Activated T-helper 17 cell treated with anti-CD3 and anti-CD28 coated beads, Interleukin-2, amount 50 U/mL, for 72 hours (primary cell): ENCODE measurements around the gene ZNF385B. TPM values are rescaled to one million over a fixed set of nuclear protein-coding genes. Genes with fewer than 3 reads are reported as not detected.

Experiments used
- ATAC-seq: fragments of 150-1000 bp; cut with Tn5 transposase; replicated peaks from 2 replicates; pipeline ENCODE4 v1.10.0; 2021; ENCODE audit warnings: mild to moderate bottlenecking, moderate library complexity
- H3K27ac Mint-ChIP-seq: one replicate; pipeline ENCODE4 v1.8.0; 2022; ENCODE audit warnings: mixed read lengths
- H3K27me3 Mint-ChIP-seq: one replicate; pipeline ENCODE4 v1.8.0; 2022; ENCODE audit warnings: mixed read lengths
- H3K36me3 Mint-ChIP-seq: one replicate; pipeline ENCODE4 v1.8.0; 2022; ENCODE audit warnings: low read depth, mild to moderate bottlenecking, mixed read lengths
- H3K4me1 Mint-ChIP-seq: one replicate; pipeline ENCODE4 v1.8.0; 2022; ENCODE audit warnings: mixed read lengths
- H3K4me3 Mint-ChIP-seq: one replicate; pipeline ENCODE4 v1.8.0; 2022; ENCODE audit warnings: mild to moderate bottlenecking, mixed read lengths
- H3K9me3 Mint-ChIP-seq: one replicate; pipeline ENCODE4 v1.8.0; 2022; ENCODE audit warnings: mixed read lengths
- total RNA-seq, 2 donors: library from RNA; stranded (reverse); gene quantifications; one replicate each; pipeline ENCODE4 v1.2.3, GENCODE V29; 2022

Gene ZNF385B
- total RNA-seq, 2 donors from 2014 or later: not detected

DNA sequence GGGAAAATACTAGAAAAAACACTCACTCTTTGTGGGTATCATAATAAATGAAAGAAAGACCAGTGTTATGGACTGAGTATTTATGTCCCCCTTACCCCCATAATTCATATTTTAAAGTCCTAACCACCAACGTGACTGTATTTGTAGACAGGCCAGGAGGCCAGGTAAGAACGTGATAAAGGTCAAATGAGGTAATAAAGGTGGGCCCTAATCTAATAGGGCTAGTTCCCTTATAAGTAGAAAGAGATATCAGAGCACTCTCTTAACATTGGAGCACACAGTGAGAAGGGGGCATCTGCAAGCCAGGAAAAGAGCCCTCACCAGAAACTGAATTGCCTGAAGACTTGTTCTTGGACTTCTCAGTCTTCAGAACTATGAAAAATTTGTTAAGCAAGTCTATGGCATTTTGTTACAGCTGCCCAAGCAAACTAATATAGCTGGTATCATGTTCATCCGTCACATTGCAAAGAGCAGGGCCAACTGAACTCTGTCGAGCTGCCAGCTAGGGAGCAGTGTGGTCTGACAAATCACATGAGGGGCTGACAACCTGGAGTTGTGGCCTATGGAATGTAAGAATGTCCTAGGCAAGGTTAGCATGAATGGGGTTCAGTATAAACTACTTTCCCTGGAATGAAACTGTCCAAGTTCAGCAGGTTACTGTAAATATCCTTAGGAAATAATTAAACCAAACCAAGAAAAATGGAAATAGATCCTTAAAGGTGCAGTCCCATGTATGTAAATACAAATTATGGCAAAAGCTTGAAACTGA, 280.9 kb downstream of the ZNF385B start:
- ATAC-seq: no peak
- Mint-ChIP-seq H3K27ac (no peak overlapping the region), H3K9me3 (no peaks in the 10 kb centered on the region), H3K36me3 (no peaks in the 10 kb centered on the region), H3K4me3 (no peak overlapping the region), H3K27me3 (no peaks in the 10 kb centered on the region), H3K4me1 (no peaks in the 10 kb centered on the region)

DNA sequence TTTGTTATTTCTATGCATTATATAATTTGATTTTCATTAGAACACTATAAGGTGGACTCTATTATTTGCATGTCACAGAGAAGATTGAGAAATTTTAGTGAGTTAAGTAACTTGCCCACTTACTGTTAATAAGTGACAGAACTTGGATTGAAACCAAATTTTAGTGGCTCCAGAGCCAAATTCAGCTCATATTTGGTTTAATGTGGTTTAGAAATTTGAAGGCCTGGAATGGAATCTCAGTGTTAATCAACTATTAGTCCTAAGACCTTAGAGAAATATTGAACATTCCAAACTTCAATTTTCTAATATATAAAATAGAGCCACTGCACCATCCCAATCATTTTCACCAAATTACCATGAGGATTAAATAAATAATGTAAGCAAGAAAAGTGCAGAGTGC, 281.6 kb downstream of the ZNF385B start:
- Mint-ChIP-seq H3K9me3 (no peaks in the 10 kb centered on the region), H3K4me3 (no peak overlapping the region), H3K27ac (no peak overlapping the region), H3K36me3 (no peaks in the 10 kb centered on the region), H3K27me3 (no peaks in the 10 kb centered on the region), H3K4me1 (no peaks in the 10 kb centered on the region)
- no peak for ATAC-seq

DNA sequence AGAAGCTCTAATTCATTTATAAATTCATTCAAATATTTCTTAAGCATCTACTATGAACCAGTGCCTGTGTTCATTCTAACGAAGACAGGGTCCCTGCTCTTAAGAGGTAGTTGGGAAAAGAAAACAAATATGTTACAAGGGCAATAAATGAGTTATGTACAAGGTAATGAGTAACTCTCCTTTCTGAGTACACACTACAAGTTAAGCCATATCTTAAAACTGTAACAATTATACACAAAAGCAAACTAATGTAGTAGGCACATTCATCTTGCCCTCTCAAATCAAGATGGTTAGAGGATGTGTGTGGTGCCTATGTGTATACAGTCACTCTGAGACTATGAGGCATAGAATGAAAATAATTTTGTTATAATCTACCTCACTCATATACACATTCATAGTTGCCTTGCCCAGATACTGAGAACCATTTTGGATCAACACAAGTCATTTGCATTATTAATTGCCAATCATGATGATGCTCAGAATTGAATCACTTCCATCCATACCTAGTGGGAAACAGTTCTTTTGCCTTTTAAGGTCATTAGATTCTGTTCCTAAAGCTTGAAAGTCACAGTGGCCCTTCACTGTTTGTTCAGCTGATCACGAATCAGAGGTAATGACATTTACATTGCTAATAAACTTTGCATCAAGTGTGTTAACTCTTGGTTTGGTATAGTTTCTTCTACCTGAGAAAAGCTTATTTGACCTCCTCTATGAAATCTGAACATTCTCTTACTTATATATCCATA, 283.1 kb downstream of the ZNF385B start:
- no peaks in the 10 kb centered on the region for H3K27me3 Mint-ChIP-seq
- H3K27ac Mint-ChIP-seq: no peak overlapping the region
- no peaks in the 10 kb centered on the region for H3K9me3 Mint-ChIP-seq
- H3K4me1 Mint-ChIP-seq: no peaks in the 10 kb centered on the region
- no peak overlapping the region for H3K4me3 Mint-ChIP-seq
- no peak for ATAC-seq
- H3K36me3 Mint-ChIP-seq: no peaks in the 10 kb centered on the region

DNA sequence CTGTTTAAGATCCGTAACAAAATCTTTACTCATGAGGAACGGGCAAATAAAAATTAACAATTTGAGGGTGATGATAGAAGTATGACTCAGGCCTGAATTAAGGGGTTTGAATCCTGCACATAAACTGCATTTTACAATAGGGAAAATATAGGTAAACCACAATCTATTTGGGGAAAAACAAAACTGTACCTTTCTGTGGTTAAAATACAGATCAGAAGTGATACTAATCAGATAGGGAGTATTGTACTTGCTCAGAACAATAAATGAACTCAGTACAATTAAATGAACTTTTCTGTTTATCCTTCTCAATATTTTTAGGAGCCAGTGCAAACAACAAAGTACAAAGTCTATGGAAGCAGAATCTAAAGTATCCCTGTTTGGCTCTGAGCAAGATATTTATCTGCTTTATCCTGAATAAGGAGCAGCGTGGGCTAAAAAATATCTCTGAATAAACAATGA, 287.3 kb downstream of the ZNF385B start:
- Mint-ChIP-seq H3K4me1 (no peaks in the 10 kb centered on the region), H3K36me3 (no peaks in the 10 kb centered on the region), H3K4me3 (no peak overlapping the region), H3K27me3 (no peaks in the 10 kb centered on the region), H3K9me3 (no peaks in the 10 kb centered on the region), H3K27ac (no peak overlapping the region)
- no peak for ATAC-seq

DNA sequence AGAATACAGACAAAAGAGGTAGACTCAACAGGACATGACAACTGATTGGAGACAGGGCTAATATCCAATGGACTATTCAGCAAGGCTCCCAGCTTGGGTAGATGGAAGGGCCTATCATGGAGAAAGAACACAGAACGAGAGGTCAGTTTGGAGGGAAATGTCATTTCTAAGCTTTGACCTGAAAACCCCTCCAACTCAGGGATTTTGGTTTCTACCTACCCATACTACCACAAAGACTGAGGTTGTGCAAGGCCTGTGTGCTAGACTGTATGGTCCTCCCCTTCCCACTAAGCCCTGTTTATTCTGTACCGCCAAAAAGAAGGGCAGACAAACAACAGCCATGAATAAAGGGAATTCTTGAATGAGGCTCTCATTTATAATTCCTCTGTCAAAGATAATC, 288.9 kb downstream of the ZNF385B start:
- Mint-ChIP-seq H3K36me3 (no peaks in the 10 kb centered on the region), H3K4me1 (no peaks in the 10 kb centered on the region), H3K9me3 (no peaks in the 10 kb centered on the region), H3K27ac (no peak overlapping the region), H3K4me3 (no peak overlapping the region), H3K27me3 (no peaks in the 10 kb centered on the region)
- no peak for ATAC-seq

DNA sequence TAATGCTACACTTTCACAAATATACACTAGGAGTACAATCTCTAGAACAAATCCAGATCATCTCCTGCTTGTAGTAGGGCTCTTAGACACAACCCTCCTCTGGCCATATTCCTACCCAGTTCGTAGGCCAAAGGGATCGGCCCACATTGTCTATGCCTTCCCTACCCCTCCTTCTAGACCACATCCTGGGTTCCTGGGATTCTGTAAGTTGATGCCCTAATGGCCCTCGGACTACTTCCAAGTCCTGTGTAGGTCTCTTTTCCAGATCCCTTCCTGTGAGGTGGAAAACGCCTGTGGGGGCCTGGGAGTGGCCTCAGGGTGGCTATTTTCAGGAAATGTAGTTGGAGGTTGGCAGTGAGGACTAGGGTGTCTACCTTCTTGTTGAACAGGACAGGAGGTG, 289.7 kb downstream of the ZNF385B start:
- no peak for ATAC-seq
- H3K27ac Mint-ChIP-seq: no peak overlapping the region
- no peaks in the 10 kb centered on the region for H3K9me3 Mint-ChIP-seq
- no peaks in the 10 kb centered on the region for H3K27me3 Mint-ChIP-seq
- H3K4me3 Mint-ChIP-seq: no peak overlapping the region
- H3K4me1 Mint-ChIP-seq: no peaks in the 10 kb centered on the region
- no peaks in the 10 kb centered on the region for H3K36me3 Mint-ChIP-seq

DNA sequence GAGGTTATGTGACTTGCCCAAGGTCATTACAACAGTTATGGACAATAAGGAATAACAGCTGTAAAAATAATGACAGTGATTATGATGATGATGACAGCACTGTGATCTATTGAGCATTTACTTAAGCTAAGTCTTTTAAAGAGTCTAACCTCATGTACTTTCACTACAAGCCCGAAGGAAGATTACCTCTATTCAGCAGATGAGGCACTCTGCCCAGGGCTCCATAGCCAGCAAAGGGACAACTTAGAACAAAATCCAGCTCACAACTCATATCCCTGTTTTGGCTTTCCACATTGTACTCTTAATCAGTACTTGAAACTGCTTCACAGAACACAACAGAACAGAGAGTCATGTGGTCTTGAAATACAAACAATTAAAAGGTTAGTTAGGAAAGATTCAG, 290.2 kb downstream of the ZNF385B start:
- no peak for ATAC-seq
- no peaks in the 10 kb centered on the region for H3K4me1 Mint-ChIP-seq
- H3K9me3 Mint-ChIP-seq: no peaks in the 10 kb centered on the region
- H3K27me3 Mint-ChIP-seq: no peaks in the 10 kb centered on the region
- H3K27ac Mint-ChIP-seq: no peak overlapping the region
- H3K4me3 Mint-ChIP-seq: no peak overlapping the region
- H3K36me3 Mint-ChIP-seq: no peaks in the 10 kb centered on the region

DNA sequence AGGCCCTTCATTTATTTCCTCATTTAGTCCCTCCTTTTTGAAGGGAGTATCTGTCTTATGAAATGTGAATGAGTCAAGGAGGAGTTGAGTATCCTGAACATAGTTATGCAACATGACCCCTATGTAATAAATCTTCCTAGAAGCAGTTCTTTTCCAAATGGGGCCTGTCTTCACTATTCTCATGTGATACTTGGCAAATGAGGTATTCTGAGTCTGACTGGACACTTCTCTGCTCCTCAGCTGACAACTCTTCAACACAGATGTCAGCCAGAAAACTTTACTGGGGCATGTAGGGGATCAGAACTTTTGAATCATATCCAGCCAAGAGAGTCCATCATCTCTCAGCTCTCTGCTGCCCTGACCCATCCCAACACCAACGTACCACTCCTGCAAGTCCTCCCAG, 291.6 kb downstream of the ZNF385B start:
- no peaks in the 10 kb centered on the region for H3K27me3 Mint-ChIP-seq
- no peak overlapping the region for H3K27ac Mint-ChIP-seq
- H3K9me3 Mint-ChIP-seq: no peaks in the 10 kb centered on the region
- H3K36me3 Mint-ChIP-seq: no peaks in the 10 kb centered on the region
- no peak for ATAC-seq
- no peak overlapping the region for H3K4me3 Mint-ChIP-seq
- H3K4me1 Mint-ChIP-seq: no peaks in the 10 kb centered on the region

DNA sequence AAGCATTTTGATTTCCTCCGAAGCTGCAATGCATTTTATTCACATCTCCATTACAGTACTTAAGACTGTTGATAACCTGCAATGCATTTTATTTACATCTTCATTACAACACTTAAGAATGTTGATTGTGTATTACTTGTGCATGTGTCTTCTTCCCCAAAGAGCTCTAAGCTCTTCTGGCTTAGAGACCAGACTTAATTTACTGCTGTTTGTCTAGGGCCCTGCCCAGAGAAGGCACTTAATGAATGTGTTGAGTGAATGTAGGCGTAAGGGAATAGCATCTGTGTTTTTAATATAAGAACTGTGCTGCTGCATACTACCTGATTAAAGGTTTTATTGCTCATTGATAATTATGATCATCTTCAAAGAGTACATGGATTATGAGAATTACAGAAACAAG, 295.6 kb downstream of the ZNF385B start:
- H3K9me3 Mint-ChIP-seq: no peaks in the 10 kb centered on the region

DNA sequence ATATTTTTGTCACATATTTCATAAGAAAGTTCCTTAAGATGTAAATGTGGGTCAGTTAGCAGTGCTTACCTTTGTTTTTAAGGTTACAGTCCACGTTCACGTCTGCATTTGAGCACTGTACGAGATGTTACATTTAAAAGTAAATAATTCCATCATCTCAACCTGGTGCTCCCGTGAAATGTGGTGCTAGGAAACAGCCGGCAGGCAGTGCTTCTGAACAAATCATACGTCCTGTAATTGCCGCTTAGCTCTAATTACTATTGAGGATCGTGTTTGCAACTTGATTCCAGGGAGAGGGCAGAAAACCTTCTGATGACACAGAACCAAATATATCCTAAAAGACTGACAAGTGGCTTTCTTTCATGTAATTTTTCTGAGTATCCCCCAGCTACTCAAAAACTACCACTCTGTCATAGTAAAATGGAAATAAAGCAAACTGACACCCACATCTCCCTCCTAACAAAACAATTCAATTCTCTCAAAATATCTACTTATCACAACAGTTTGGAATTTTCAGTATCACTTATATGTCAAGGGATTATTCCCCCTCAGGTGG, 299.0 kb downstream of the ZNF385B start:
- H3K9me3 Mint-ChIP-seq: peaks cover 5% of the 10 kb centered on the region
- H3K36me3 Mint-ChIP-seq: no peaks in the 10 kb centered on the region
- H3K4me1 Mint-ChIP-seq: no peaks in the 10 kb centered on the region
- no peak for ATAC-seq
- H3K27me3 Mint-ChIP-seq: peaks cover 4% of the 10 kb centered on the region
- H3K27ac Mint-ChIP-seq: no peak overlapping the region
- no peak overlapping the region for H3K4me3 Mint-ChIP-seq

More for the DNA sequence above, 295.6 kb downstream of the ZNF385B start:
- no peaks in the 10 kb centered on the region for H3K27me3 Mint-ChIP-seq
- H3K36me3 Mint-ChIP-seq: no peaks in the 10 kb centered on the region
- ATAC-seq: no peak
- H3K27ac Mint-ChIP-seq: no peak overlapping the region
- H3K4me1 Mint-ChIP-seq: no peaks in the 10 kb centered on the region
- no peak overlapping the region for H3K4me3 Mint-ChIP-seq

DNA sequence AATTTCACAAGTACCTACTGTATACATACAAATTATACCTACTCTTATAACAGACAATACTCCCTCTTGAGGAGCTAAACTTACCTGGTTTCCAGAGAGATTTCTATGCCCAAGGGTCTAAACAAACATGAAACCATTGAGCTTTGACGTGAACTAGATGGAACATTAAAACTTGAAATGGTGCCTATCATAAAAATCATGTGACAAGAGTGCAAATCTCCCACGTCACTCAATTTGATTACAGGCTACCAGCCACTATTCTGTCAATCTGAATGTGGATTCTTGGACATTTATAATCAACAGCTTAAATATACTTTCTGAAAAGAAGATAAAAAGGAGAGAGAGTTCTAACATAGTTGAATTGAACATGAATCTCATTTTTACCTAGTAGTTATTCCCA, 299.7 kb downstream of the ZNF385B start:
- Mint-ChIP-seq H3K27me3 (peaks cover 4% of the 10 kb centered on the region), H3K27ac (no peak overlapping the region), H3K4me3 (no peak overlapping the region), H3K36me3 (no peaks in the 10 kb centered on the region), H3K4me1 (no peaks in the 10 kb centered on the region), H3K9me3 (peaks cover 5% of the 10 kb centered on the region)
- no peak for ATAC-seq

DNA sequence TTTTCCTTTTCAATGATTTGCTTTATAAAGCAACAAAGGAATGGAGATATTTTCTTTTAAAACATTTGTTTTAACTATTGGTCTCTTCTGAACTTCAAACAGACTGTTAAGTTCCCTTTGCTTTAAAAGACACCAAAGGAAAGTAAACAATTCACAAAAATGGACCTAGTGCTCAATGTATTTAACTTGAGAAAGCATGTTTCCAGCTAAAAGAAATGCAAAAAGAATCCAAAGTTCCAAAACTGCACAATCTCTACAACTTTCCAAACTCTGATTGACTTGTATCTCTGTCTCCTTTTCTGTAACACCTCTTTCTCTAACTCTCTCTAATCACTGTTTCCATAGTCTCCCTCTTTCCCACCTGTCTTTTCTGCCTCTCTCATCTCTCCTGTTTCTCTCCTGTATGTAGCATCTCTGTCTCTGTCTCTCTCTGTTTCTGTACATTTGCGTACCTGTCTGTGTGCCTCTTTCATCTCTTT, 301.1 kb downstream of the ZNF385B start:
- Mint-ChIP-seq H3K9me3 (peaks cover 5% of the 10 kb centered on the region), H3K27me3 (peaks cover 4% of the 10 kb centered on the region), H3K36me3 (no peaks in the 10 kb centered on the region), H3K4me1 (no peaks in the 10 kb centered on the region), H3K27ac (no peak overlapping the region), H3K4me3 (no peak overlapping the region)
- ATAC-seq: no peak

DNA sequence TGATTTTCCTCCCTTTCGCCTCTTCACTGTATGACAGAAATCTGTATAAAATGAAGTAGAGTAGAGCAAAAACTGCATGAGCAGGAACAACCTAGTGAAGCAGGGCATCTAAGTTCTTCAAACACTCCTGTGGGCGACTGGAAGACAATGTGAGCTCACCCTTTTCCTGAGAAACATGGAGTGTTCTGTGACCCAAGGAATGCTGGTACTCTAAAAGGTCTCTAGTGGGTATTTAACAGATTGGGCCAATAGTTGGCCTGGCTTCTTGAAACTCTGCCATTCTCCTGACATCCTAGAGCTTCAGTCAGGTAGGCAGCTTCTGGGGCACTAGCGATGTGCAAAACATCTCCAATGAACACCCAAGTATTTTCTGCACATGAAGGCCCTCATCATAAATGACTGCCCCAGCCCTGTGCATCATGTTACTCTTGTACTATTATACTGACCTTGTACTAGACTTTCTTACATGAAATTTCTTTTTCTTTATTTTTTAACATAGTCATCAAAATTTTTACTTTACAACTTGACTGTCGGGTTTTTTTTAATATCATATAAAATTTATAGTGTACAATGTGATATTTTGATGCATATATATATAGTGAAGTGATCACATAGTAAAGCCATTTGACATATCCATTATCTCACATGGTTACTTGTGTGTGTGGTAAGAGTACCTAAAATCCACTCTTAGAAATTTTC, 302.2 kb downstream of the ZNF385B start:
- Mint-ChIP-seq H3K4me3 (no peak overlapping the region), H3K4me1 (no peaks in the 10 kb centered on the region), H3K27me3 (peaks cover 4% of the 10 kb centered on the region), H3K36me3 (no peaks in the 10 kb centered on the region), H3K9me3 (peaks cover 5% of the 10 kb centered on the region), H3K27ac (no peak overlapping the region)
- no peak for ATAC-seq
